H9 (cell line): ENCODE data around the gene MT1A. TPM values are rescaled to one million over a fixed set of nuclear protein-coding genes. Genes with fewer than 3 reads are reported as not detected.

Experiments
- DNase-seq: peaks from one replicate; pipeline ENCODE4 v3.0.0-alpha.2; 2017
- H2AFZ ChIP-seq: one replicate; pipeline ENCODE4 v1.6.1; 2013; ENCODE audit warnings: mild to moderate bottlenecking, low read length, control low read depth, moderate library complexity
- H2AK5ac ChIP-seq: 2 replicates; pipeline ENCODE4 v1.6.1; 2013; ENCODE audit warnings: low read length, control low read depth, mixed read lengths; ENCODE audit not compliant: insufficient read length
- H2BK120ac ChIP-seq: one replicate; pipeline ENCODE4 v1.6.1; 2013; ENCODE audit warnings: low read depth, mild to moderate bottlenecking, low read length, control low read depth, inconsistent platforms; ENCODE audit not compliant: poor library complexity, severe bottlenecking
- H2BK12ac ChIP-seq: 2 replicates; pipeline ENCODE4 v1.6.1; 2013; ENCODE audit warnings: low read length, control low read depth, mixed read lengths, low read depth; ENCODE audit not compliant: insufficient read length
- H2BK15ac ChIP-seq: 2 replicates; pipeline ENCODE4 v1.6.1; 2013; ENCODE audit warnings: low read depth, low read length, control low read depth
- H2BK20ac ChIP-seq: one replicate; pipeline ENCODE4 v1.6.1; 2013; ENCODE audit warnings: low read depth, mild to moderate bottlenecking, low read length, control low read depth, inconsistent platforms; ENCODE audit not compliant: poor library complexity, severe bottlenecking
- H2BK5ac ChIP-seq: 2 replicates; pipeline ENCODE4 v1.6.1; 2013; ENCODE audit warnings: low read length, control low read depth, mixed read lengths; ENCODE audit not compliant: insufficient read length
- H3K14ac ChIP-seq: 2 replicates; pipeline ENCODE4 v1.6.1; 2013; ENCODE audit warnings: low read length, control low read depth; ENCODE audit not compliant: insufficient read depth
- H3K18ac ChIP-seq: 2 replicates; pipeline ENCODE4 v1.6.1; 2013; ENCODE audit warnings: low read depth, mild to moderate bottlenecking, mixed read lengths, low read length, control low read depth; ENCODE audit not compliant: insufficient read length
- H3K23ac ChIP-seq: 2 replicates; pipeline ENCODE4 v1.6.1; 2013; ENCODE audit warnings: low read length, control low read depth, mixed read lengths, low read depth; ENCODE audit not compliant: insufficient read length
- H3K23me2 ChIP-seq: 2 replicates; pipeline ENCODE4 v1.6.1; 2013; ENCODE audit warnings: low read depth, mild to moderate bottlenecking, mixed read lengths, low read length, control low read depth; ENCODE audit not compliant: insufficient read length, poor library complexity, severe bottlenecking
- H3K27ac ChIP-seq: 2 replicates; pipeline ENCODE4 v1.5.1; 2013; ENCODE audit warnings: low read length, control low read depth, mixed read lengths, low read depth; ENCODE audit not compliant: insufficient read length
- H3K27me3 ChIP-seq: 2 replicates; pipeline ENCODE4 v1.6.1; 2013; ENCODE audit warnings: low read length, control low read depth, inconsistent platforms; ENCODE audit not compliant: insufficient read depth
- H3K4ac ChIP-seq: 2 replicates; pipeline ENCODE4 v1.6.1; 2013; ENCODE audit warnings: low read depth, mild to moderate bottlenecking, control low read depth, inconsistent platforms, low read length, moderate library complexity
- H3K4me1 ChIP-seq: 2 replicates; pipeline ENCODE4 v1.6.1; 2013; ENCODE audit warnings: low read length, control low read depth, inconsistent platforms; ENCODE audit not compliant: insufficient read depth
- H3K4me2 ChIP-seq: 2 replicates; pipeline ENCODE4 v1.6.1; 2013; ENCODE audit warnings: low read length, control low read depth, mixed read lengths; ENCODE audit not compliant: insufficient read length, insufficient read depth
- H3K56ac ChIP-seq: 2 replicates; pipeline ENCODE4 v1.6.1; 2013; ENCODE audit warnings: low read depth, mild to moderate bottlenecking, mixed read lengths, low read length, control low read depth; ENCODE audit not compliant: insufficient read length
- H3K79me1 ChIP-seq: 2 replicates; pipeline ENCODE4 v1.6.1; 2013; ENCODE audit warnings: low read depth, mild to moderate bottlenecking, moderate library complexity, low read length, control low read depth, inconsistent platforms; ENCODE audit not compliant: insufficient read depth, poor library complexity, severe bottlenecking
- H3K79me2 ChIP-seq: 2 replicates; pipeline ENCODE4 v1.6.1; 2013; ENCODE audit warnings: low read length, control low read depth, inconsistent platforms; ENCODE audit not compliant: insufficient read depth
- H3K9ac ChIP-seq: 2 replicates; pipeline ENCODE4 v1.6.1; 2013; ENCODE audit warnings: low read length, control low read depth, mixed read lengths; ENCODE audit not compliant: insufficient read length; ENCODE audit errors: extremely low read depth
- H3K9me3 ChIP-seq: one replicate; pipeline ENCODE4 v1.6.1; 2013; ENCODE audit warnings: low read depth, low read length, inconsistent platforms; ENCODE audit not compliant: control insufficient read depth
- H3T11ph ChIP-seq: one replicate; pipeline ENCODE4 v1.6.1; 2013; ENCODE audit warnings: mild to moderate bottlenecking, low read length, control low read depth, inconsistent platforms
- H4K20me1 ChIP-seq: one replicate; pipeline ENCODE4 v1.6.1; 2013; ENCODE audit not compliant: control insufficient read depth, insufficient read length, insufficient read depth
- H4K5ac ChIP-seq: 2 replicates; pipeline ENCODE4 v1.6.1; 2013; ENCODE audit warnings: low read depth, mild to moderate bottlenecking, mixed read lengths, low read length, control low read depth; ENCODE audit not compliant: insufficient read length
- H4K8ac ChIP-seq: replicated peaks from 2 replicates; pipeline ENCODE4 v1.6.1; 2013; ENCODE audit warnings: low read length, control low read depth, mixed read lengths, low read depth; ENCODE audit not compliant: insufficient read length
- H4K91ac ChIP-seq: 2 replicates; pipeline ENCODE4 v1.6.1; 2013; ENCODE audit warnings: low read depth, mild to moderate bottlenecking, moderate library complexity, mixed read lengths, low read length, control low read depth; ENCODE audit not compliant: insufficient read length
- H3K27ac Mint-ChIP-seq, 3 experiments: 2 replicates in 2 of 3; 3 replicates in 1 of 3; pipeline ENCODE4 v1.8.0; 2020 to 2021; ENCODE audit warnings: mixed read lengths in 3 of 3, mild to moderate bottlenecking in 1 of 3, moderate library complexity in 1 of 3
- H3K27me3 Mint-ChIP-seq: 2 replicates; pipeline ENCODE4 v1.8.0; 2021; ENCODE audit warnings: low read depth, mild to moderate bottlenecking, moderate library complexity, mixed read lengths
- H3K36me3 Mint-ChIP-seq, 3 experiments: 2 replicates in 2 of 3; 3 replicates in 1 of 3; pipeline ENCODE4 v1.8.0; 2020 to 2021; ENCODE audit warnings: low read depth in 3 of 3, mixed read lengths in 3 of 3; ENCODE audit not compliant: insufficient read depth in 1 of 3
- H3K4me1 Mint-ChIP-seq, 2 experiments: 2 replicates each; pipeline ENCODE4 v1.8.0; 2020; ENCODE audit warnings: mixed read lengths in 2 of 2
- H3K4me3 Mint-ChIP-seq, 2 experiments: 2 replicates in 1 of 2; 3 replicates in 1 of 2; pipeline ENCODE4 v1.8.0; 2020 to 2021; ENCODE audit warnings: mild to moderate bottlenecking in 2 of 2, mixed read lengths in 2 of 2, moderate library complexity in 1 of 2
- H3K9me3 Mint-ChIP-seq, 2 experiments: 2 replicates in 1 of 2; 3 replicates in 1 of 2; pipeline ENCODE4 v1.8.0; 2020; ENCODE audit warnings: mild to moderate bottlenecking in 2 of 2, mixed read lengths in 2 of 2, moderate library complexity in 1 of 2
- WGBS: extraction: QIAGEN DNeasy Blood & Tissue Kit; methylation state at CpG from one replicate; pipeline ENCODE4 v1.1.7; 2013; ENCODE audit warnings: missing lambda C conversion rate, low lambda C conversion rate, mixed read lengths; ENCODE audit not compliant: insufficient read length; ENCODE audit errors: extremely low coverage; 5-methylcytosine and 5-hydroxymethylcytosine counted together
- total RNA-seq: library from RNA; stranded (reverse); gene quantifications from 2 replicates; pipeline ENCODE4 v1.2.1, GENCODE V29; 2021
- TF ChIP-seq, protein P1 (sequence below): fragments of 200-600 bp; sonication (generic); conservative IDR thresholded peaks from 3 replicates; pipeline ENCODE4 v1.8.0; 2021; ENCODE audit warnings: antibody characterized with exemption, mild to moderate bottlenecking

MT1A gene
- total RNA-seq, 1 experiment from 2014 or later: not detected

DNA sequence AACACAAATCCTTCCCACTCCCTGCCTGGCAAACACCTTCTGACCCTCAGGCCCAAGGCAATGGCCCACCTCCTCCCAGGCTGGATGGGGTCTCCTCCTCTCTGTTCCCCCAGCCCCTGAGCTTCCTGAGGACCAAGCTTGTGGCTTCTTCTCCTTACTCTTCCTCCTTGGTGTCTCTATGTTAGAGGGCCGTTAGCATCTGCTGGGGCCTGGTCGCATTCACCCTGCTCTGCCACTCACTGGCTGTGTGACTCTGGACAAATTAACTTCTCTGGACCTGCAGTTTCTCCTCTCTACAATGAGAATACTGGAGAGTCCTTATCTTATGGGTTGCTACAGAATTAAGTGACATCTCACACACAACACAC, 30.8 kb upstream of the MT1A start:
- H2BK12ac ChIP-seq: no peak overlapping the region
- no peak overlapping the region for H2AK5ac ChIP-seq
- no peaks in the 10 kb centered on the region for H3K9me3 Mint-ChIP-seq
- no peaks in the 10 kb centered on the region for H3K36me3 Mint-ChIP-seq
- H2BK20ac ChIP-seq: no peak overlapping the region
- H3K4me1 ChIP-seq: peaks cover 6% of the 10 kb centered on the region; the same call in 1 of the 2 replicates
- no peak overlapping the region for H4K8ac ChIP-seq
- peaks cover 76% of the 10 kb centered on the region for H3K27me3 Mint-ChIP-seq
- H2AFZ ChIP-seq: no peak overlapping the region
- H3K56ac ChIP-seq: no peak overlapping the region
- no peak overlapping the region for H3K23ac ChIP-seq
- TF ChIP-seq, protein P1, sequence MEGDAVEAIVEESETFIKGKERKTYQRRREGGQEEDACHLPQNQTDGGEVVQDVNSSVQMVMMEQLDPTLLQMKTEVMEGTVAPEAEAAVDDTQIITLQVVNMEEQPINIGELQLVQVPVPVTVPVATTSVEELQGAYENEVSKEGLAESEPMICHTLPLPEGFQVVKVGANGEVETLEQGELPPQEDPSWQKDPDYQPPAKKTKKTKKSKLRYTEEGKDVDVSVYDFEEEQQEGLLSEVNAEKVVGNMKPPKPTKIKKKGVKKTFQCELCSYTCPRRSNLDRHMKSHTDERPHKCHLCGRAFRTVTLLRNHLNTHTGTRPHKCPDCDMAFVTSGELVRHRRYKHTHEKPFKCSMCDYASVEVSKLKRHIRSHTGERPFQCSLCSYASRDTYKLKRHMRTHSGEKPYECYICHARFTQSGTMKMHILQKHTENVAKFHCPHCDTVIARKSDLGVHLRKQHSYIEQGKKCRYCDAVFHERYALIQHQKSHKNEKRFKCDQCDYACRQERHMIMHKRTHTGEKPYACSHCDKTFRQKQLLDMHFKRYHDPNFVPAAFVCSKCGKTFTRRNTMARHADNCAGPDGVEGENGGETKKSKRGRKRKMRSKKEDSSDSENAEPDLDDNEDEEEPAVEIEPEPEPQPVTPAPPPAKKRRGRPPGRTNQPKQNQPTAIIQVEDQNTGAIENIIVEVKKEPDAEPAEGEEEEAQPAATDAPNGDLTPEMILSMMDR: no peak
- H3K9me3 ChIP-seq: no peaks in the 10 kb centered on the region
- H3K9ac ChIP-seq: no peak overlapping the region
- no peaks in the 10 kb centered on the region for H3K79me2 ChIP-seq
- no peak overlapping the region for H2BK5ac ChIP-seq
- no peak overlapping the region for H3K4ac ChIP-seq
- no peak overlapping the region for H4K91ac ChIP-seq
- H3K79me1 ChIP-seq: no peaks in the 10 kb centered on the region
- H4K20me1 ChIP-seq: no peaks in the 10 kb centered on the region
- no peak overlapping the region for H4K5ac ChIP-seq
- no peak overlapping the region for H2BK15ac ChIP-seq
- no peak for DNase-seq
- no CpG with 5 or more reads among the region's 2 CpGs for WGBS
- H3K4me3 Mint-ChIP-seq: peak overlapping the region; percentile 42 to 64; a peak in 3 of 5 replicates
- peak overlapping the region; percentile 73 for H3K4me2 ChIP-seq
- peaks cover 21% of the 10 kb centered on the region; the same call in 1 of the 2 replicates for H3K27me3 ChIP-seq
- no peak overlapping the region for H3T11ph ChIP-seq
- H3K23me2 ChIP-seq: peaks cover 8% of the 10 kb centered on the region
- H2BK120ac ChIP-seq: no peak overlapping the region
- no peak overlapping the region for H3K14ac ChIP-seq
- H3K27ac ChIP-seq: no peak overlapping the region
- no peak overlapping the region for H3K27ac Mint-ChIP-seq
- H3K4me1 Mint-ChIP-seq: peaks cover 29 to 35% of the 10 kb centered on the region in 2 experiments
- H3K18ac ChIP-seq: no peak overlapping the region
